Kidney epithelial cell (primary cell): ENCODE results near the gene SLC7A5. TPM values are rescaled to one million over a fixed set of nuclear protein-coding genes. Genes with fewer than 3 reads are reported as not detected.
A peak's percentile ranks its signal among the peaks of the same experiment; 100 is the strongest.

ENCODE experiments used
- DNase-seq: peaks from one replicate; pipeline ENCODE4 v3.0.0-alpha.2; 2010; ENCODE audit warnings: low read depth
- H3K27me3 ChIP-seq: 2 replicates; pipeline ENCODE4 v1.6.0; 2011; ENCODE audit warnings: low read length; ENCODE audit not compliant: control insufficient read depth, insufficient read depth
- H3K36me3 ChIP-seq: 2 replicates; pipeline ENCODE4 v1.5.1; 2011; ENCODE audit warnings: low read length; ENCODE audit not compliant: control insufficient read depth, insufficient read depth
- H3K4me3 ChIP-seq: 2 replicates; pipeline ENCODE4 v1.5.1; 2011; ENCODE audit warnings: low read depth, mild to moderate bottlenecking, control low read depth, low read length
- total RNA-seq: library from RNA; depleted of rRNA; stranded (reverse); fragments of >200 nt; gene quantifications from 2 replicates; pipeline ENCODE4 v1.2.3, GENCODE V29; 2015
- TF ChIP-seq, protein P1 (sequence below): IDR thresholded peaks from 2 replicates; pipeline ENCODE4 v1.5.1; 2011; ENCODE audit warnings: mild to moderate bottlenecking, moderate library complexity, low read length, control low read depth, inconsistent platforms; ENCODE audit not compliant: insufficient read depth, poor library complexity, severe bottlenecking

SLC7A5 gene
- total RNA-seq, 1 donor from 2014 or later: 308 TPM

DNA sequence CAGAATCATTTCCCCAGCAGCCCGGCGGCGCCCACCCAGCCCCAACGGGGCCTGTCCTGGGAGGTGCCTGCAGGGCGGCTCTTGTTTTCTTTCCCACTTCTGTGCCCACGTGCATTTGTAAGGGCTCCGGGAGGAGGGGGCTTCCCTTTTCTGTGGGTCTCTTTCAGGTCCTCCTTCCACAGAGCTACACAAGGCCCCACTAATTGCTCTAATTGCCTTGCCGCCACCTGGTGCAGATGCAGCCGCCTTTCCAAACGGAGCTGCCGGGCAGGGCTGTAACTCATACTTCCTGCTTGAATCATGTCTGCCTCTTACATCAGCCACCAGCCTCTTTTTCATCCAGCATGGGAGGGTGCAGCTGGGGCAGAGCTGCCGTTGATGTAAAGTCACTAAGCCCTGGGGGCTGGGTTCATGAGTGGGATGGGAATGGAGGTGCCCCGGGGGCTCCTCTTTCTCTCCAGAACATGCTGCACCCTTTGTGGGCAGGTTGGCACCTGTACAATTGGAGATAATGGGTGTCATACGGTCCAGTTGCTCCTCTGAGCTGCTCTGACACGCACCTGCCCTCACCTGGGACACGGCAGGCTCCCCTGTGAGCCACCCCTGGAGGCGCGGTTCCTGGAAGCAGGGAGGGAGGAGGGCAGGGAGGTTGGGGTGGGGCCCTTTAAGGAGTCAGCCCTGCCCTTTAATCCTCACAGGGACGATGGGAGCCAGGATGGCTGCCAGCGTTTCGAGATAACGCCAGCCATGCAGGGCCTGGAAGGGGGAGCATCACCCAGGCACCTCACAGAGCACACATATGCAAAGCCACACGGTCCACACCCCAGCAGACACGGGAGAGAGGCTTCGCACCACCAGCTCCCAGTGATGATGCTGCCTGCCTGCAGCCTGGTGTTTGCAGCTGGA is 62.4 kb downstream of the SLC7A5 start:
- TF ChIP-seq, protein P1, sequence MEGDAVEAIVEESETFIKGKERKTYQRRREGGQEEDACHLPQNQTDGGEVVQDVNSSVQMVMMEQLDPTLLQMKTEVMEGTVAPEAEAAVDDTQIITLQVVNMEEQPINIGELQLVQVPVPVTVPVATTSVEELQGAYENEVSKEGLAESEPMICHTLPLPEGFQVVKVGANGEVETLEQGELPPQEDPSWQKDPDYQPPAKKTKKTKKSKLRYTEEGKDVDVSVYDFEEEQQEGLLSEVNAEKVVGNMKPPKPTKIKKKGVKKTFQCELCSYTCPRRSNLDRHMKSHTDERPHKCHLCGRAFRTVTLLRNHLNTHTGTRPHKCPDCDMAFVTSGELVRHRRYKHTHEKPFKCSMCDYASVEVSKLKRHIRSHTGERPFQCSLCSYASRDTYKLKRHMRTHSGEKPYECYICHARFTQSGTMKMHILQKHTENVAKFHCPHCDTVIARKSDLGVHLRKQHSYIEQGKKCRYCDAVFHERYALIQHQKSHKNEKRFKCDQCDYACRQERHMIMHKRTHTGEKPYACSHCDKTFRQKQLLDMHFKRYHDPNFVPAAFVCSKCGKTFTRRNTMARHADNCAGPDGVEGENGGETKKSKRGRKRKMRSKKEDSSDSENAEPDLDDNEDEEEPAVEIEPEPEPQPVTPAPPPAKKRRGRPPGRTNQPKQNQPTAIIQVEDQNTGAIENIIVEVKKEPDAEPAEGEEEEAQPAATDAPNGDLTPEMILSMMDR: no peak
- H3K36me3 ChIP-seq: no peaks in the 10 kb centered on the region
- peak overlapping the region; percentile 15 for H3K4me3 ChIP-seq
- H3K27me3 ChIP-seq: no peaks in the 10 kb centered on the region
- peak; percentile 75 for DNase-seq

DNA sequence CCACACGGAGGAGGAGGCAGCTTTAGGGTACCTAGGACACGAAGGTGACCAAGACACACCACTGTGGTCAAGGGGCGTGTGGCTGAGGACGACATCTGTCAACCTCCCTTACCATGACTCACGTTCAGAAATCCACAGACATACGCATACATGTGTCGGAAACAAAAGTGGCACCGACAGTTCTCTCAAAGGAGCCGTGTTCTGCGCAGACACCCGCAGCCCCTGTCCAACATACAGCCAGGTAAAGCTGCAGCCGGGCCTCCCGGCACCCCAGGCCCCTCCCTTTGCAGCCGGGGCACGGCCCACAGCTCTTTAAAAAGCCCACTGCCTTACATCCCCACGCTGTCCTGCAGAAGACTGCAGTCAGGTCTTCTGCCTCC is 63.1 kb downstream of the SLC7A5 start:
- TF ChIP-seq, protein P1: no peak
- Histone ChIP-seq H3K4me3 (peak overlapping the region; percentile 15), H3K27me3 (no peaks in the 10 kb centered on the region), H3K36me3 (no peaks in the 10 kb centered on the region)
- no peak for DNase-seq

DNA sequence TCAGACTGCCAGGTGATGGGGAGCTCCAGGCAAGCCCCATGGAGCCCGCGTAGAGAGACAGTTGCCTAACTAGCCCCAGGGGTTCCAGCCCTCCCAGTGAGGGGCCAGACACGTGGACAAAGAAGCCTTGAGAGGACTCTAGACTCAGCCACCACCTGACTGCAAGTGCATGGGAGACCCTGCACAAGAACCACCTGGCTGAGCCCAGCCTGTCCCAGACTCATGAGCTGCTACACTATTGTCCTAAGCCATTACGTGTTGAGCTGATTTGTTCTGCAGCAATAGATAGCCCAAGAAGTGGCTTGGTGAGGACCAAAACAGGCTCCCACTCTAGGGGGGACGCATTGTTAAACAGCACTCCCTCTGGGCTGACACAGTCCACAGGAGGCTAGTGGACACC is 65.9 kb downstream of the SLC7A5 start:
- TF ChIP-seq, protein P1: no peak
- Histone ChIP-seq H3K4me3 (no peak overlapping the region), H3K36me3 (no peaks in the 10 kb centered on the region), H3K27me3 (no peaks in the 10 kb centered on the region)
- DNase-seq: no peak

DNA sequence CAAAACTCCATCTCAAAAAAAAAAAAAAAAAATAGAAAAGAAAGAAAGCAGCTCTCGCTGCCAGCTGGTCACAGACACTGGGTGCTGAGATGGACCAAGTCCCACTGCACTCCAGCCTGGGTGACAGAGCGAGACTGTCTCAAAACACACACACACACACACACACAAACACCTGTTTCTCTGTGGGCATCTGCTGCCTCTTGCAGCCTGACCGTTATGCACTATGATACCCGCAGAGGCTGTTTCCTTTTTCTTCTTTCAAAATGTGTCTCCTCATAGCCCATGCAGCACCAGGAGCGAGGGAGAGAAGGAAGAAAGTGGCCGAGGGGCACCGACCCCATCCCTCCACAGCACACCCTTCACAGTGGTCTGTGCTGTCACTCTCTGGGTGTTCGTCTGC is 66.6 kb downstream of the SLC7A5 start:
- no peak for DNase-seq
- Histone ChIP-seq H3K4me3 (no peak overlapping the region), H3K27me3 (no peaks in the 10 kb centered on the region), H3K36me3 (no peaks in the 10 kb centered on the region)
- TF ChIP-seq, protein P1: no peak

DNA sequence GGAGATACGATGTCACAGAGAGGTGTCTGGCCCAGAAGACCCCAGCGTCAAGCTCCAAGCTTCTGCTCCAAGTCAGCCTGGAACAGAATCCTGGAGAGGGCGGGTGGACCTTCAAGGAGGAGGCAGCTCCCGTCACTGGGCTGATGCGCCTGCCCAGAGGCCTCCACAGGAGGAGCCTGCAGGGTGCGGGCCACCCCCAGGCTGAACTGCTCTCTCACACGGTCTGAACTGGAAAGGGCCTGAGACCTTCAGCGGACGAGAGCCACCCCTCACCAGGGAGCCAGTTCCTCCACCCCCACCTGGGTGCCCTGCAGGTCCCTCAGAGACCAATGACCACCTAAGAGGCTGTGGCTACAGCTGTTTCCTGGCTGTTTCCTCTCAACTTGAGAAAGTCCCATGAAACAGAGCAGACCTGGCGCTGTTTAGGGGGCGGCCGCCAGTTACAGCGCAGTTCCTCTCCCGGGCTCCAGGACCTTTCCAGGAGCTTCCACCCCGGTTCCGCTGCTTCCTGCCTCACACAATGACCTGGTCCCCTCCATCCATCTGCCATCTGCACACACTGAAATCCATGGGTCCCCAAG is 67.5 kb downstream of the SLC7A5 start:
- Histone ChIP-seq H3K4me3 (no peak overlapping the region), H3K27me3 (no peaks in the 10 kb centered on the region), H3K36me3 (no peaks in the 10 kb centered on the region)
- TF ChIP-seq, protein P1: no peak
- DNase-seq: no peak
